Kidney (tissue), 14 donors: ENCODE results near the gene SP140. TPM values are rescaled to one million over a fixed set of nuclear protein-coding genes. Genes with fewer than 3 reads are reported as not detected.

Source experiments
- DNase-seq, 5 donors: peaks; one replicate each; pipeline ENCODE4 v3.0.0-alpha.2; 2013 to 2020
- FAIRE-seq: peaks from 2 replicates; lab custom pipeline; 2012; peaks lifted over from hg19 to GRCh38; lab: Jason Lieb, UNC
- H3K27ac ChIP-seq, 2 donors: one replicate each; pipeline ENCODE4 v1.7.0; 2013; ENCODE audit warnings: low read depth in 2 of 2, low read length in 2 of 2, inconsistent platforms in 1 of 2
- H3K27me3 ChIP-seq: one replicate; pipeline ENCODE4 v1.7.1; 2013; ENCODE audit warnings: low read length, inconsistent platforms; ENCODE audit not compliant: control insufficient read depth, insufficient read depth
- H3K36me3 ChIP-seq, 3 donors: one replicate each; pipeline versions ENCODE4 v1.7.0 to v1.7.1; 2013; ENCODE audit warnings: low read length in 3 of 3, control low read depth in 1 of 3, inconsistent platforms in 1 of 3; ENCODE audit not compliant: insufficient read depth in 3 of 3, control insufficient read depth in 2 of 3
- H3K4me1 ChIP-seq, 3 donors: one replicate each; pipeline versions ENCODE4 v1.7.0 to v1.7.1; 2013; ENCODE audit warnings: low read length in 3 of 3, inconsistent platforms in 1 of 3, low read depth in 1 of 3; ENCODE audit not compliant: control insufficient read depth in 2 of 3, insufficient read depth in 2 of 3
- H3K4me3 ChIP-seq, 3 donors: one replicate each; pipeline versions ENCODE4 v1.7.0 to v1.8.1; 2013; ENCODE audit warnings: low read length in 3 of 3, control low read depth in 1 of 3, inconsistent platforms in 1 of 3
- H3K9ac ChIP-seq, 3 donors: one replicate each; pipeline versions ENCODE4 v1.7.0 to v1.7.1; 2013; ENCODE audit warnings: low read length in 3 of 3, control low read depth in 1 of 3, inconsistent platforms in 1 of 3
- H3K9me3 ChIP-seq, 3 donors: one replicate each; pipeline versions ENCODE4 v1.7.0 to v1.7.1; 2013; ENCODE audit warnings: low read length in 3 of 3, control low read depth in 1 of 3, inconsistent platforms in 1 of 3; ENCODE audit not compliant: control insufficient read depth in 2 of 3, insufficient read depth in 1 of 3
- intact Hi-C: fragments of 100-400 bp; cut with DNase I; formaldehyde crosslinking; loops from one replicate; pipeline ENCODE4 v1.11.1; 2022
- polyA plus RNA-seq: library from polyadenylated mRNA; stranded (reverse); fragments of 350-450 nt; fragmentation: Illumina TruSeq; extraction: RNeasy Lipid Tissue Mini Kit (QIAGEN cat#74804); gene quantifications from one replicate; pipeline ENCODE4 v1.2.3, GENCODE V29; 2014; ENCODE audit warnings: low read depth, low replicate concordance; ENCODE audit not compliant: insufficient read depth
- total RNA-seq: library from RNA; stranded (reverse); fragmentation: NEBNext Ultra II Directional; extraction: Animal tissue kit (Norgen Biotek cat#: 25700); gene quantifications from one replicate; pipeline ENCODE4 v1.2.1, GENCODE V29; 2021
- TF ChIP-seq, protein P1 (sequence below): IDR thresholded peaks from 3 replicates; pipeline ENCODE4 v1.5.1; 2012; ENCODE audit warnings: mild to moderate bottlenecking, moderate library complexity, borderline replicate concordance; ENCODE audit not compliant: insufficient read depth; ENCODE audit errors: extremely low read depth
- donor health status: control.
- donor health status: control.
- donor health status: control.
- donor health status: control.
- donor health status: control.
- donor health status: DM: yes; HTN: yes; CAD: no.
- donor health status: Normal renal cell carcinoma (clear cell type).

Gene SP140
- total and polyA plus RNA-seq, 2 donors from 2014 or later, result 0.52 to 7.3 TPM

GRCh38 chr2:230326453-230327417 lies 101.2 kb downstream of the SP140 start, which contains the start of gene SP140L:
Gene SP140L, plus strand, starts transcription at chr2:230327193. Its CDS starts 77 bp downstream, at chr2:230327270.
- FAIRE-seq (no peak), DNase-seq (peak in 3 of 5 donors; percentile 16 to 92 (median 73))
- intact Hi-C loops, result no loop called here
- Histone ChIP-seq H3K27ac (peak within 1 kb of the TSS; percentile 37 to 83), H3K36me3 (no peaks in the 10 kb centered on the region), H3K4me3 (peak within 1 kb of the TSS; percentile 58 to 84 (median 61)), H3K9me3 (no peaks in the 10 kb centered on the region), H3K27me3 (no peaks in the 10 kb centered on the region), H3K9ac (peak within 1 kb of the TSS; percentile 7 to 50 (median 37)), H3K4me1 (peaks cover 0 to 5% (median 0%) of the 10 kb centered on the region in 3 donors)
- TF ChIP-seq, protein P1, sequence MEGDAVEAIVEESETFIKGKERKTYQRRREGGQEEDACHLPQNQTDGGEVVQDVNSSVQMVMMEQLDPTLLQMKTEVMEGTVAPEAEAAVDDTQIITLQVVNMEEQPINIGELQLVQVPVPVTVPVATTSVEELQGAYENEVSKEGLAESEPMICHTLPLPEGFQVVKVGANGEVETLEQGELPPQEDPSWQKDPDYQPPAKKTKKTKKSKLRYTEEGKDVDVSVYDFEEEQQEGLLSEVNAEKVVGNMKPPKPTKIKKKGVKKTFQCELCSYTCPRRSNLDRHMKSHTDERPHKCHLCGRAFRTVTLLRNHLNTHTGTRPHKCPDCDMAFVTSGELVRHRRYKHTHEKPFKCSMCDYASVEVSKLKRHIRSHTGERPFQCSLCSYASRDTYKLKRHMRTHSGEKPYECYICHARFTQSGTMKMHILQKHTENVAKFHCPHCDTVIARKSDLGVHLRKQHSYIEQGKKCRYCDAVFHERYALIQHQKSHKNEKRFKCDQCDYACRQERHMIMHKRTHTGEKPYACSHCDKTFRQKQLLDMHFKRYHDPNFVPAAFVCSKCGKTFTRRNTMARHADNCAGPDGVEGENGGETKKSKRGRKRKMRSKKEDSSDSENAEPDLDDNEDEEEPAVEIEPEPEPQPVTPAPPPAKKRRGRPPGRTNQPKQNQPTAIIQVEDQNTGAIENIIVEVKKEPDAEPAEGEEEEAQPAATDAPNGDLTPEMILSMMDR, result no peak

- H3K4me1 ChIP-seq, result peaks cover 0 to 5% (median 0%) of the 10 kb centered on the region in 3 donors
- FAIRE-seq, result no peak
- H3K9ac ChIP-seq, result peak overlapping the region; percentile 7 to 50 (median 37)
- TF ChIP-seq, protein P1, result no peak
- intact Hi-C loops, result no loop called here
- peak in 1 of 5 donors; percentile 37 for DNase-seq
- H3K27me3 ChIP-seq, result no peaks in the 10 kb centered on the region
- H3K9me3 ChIP-seq, result no peaks in the 10 kb centered on the region
- peak overlapping the region; percentile 37 to 83 for H3K27ac ChIP-seq
- peak overlapping the region; percentile 58 to 84 (median 61) for H3K4me3 ChIP-seq
- no peaks in the 10 kb centered on the region for H3K36me3 ChIP-seq
These were observed 102.0 kb downstream of the SP140 start for GRCh38 chr2:230327418-230328154.

DNA sequence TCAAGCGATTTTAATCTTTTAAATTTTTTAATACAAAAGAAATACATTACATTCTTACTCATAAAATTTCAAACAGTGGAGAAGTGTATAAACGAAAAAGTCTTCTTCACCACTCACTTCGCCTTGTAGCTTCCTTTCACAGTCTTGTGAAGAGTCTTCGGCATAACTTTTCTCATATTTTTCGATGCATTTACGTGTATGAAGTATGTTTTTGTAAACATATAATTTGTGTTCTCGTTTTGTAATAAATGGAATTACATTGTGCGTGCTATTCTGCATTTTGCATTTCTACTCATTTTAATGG lies 102.6 kb downstream of the SP140 start:
- Histone ChIP-seq H3K36me3 (no peaks in the 10 kb centered on the region), H3K27me3 (no peaks in the 10 kb centered on the region), H3K4me1 (peaks cover 0 to 5% (median 0%) of the 10 kb centered on the region in 3 donors), H3K9ac (no peak overlapping the region), H3K9me3 (no peaks in the 10 kb centered on the region), H3K27ac (no peak overlapping the region), H3K4me3 (no peak overlapping the region)
- DNase-seq (no peak), FAIRE-seq (no peak)
- TF ChIP-seq, protein P1, result no peak
- intact Hi-C loops, result no loop called here
